ENCODE measurements around the gene TFAM.

- TF ChIP-seq CTCF (IDR thresholded peaks at IDR 0.05) (no peak), POLR2A (IDR thresholded peaks at IDR 0.05) (no peak)
Observed at GRCh38 chr10:58351616-58352578, 33.3 kb upstream of the TFAM start.
